DMS 273 (cell line): ENCODE data around the gene HELQ.

Source experiments
- DNase-seq: peaks from one replicate; lab custom pipeline; 2025; ENCODE audit not compliant: unreplicated experiment; lab: John Stamatoyannopoulos, UW

The HELQ gene

GRCh38 chr4:83371235-83371634 is 84.4 kb downstream of the HELQ start:
- no peak for DNase-seq

GRCh38 chr4:83370640-83370906 is 85.0 kb downstream of the HELQ start:
- DNase-seq: no peak

- DNase-seq: no peak
Observed at GRCh38 chr4:83369831-83370639, 85.6 kb downstream of the HELQ start.

DNA sequence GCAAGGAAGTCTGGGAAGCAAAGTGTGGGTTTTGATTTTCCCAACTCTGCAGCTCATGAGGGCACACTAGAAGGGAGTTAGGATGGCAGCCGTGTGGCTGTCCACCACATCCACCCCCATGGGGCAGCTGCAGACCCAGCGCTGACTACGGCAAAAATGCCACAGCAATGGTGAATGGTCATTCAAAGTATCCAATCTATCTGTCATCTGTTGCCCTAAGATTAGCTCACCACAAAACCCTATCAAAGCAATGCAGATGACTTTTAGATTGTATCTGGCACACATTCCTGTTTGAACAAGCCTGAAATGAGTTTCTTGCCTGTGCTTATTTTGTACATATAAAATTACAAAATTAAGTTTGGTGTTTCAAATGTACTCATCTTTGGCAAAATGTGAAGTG is 91.3 kb downstream of the HELQ start:
- DNase-seq: no peak

DNA sequence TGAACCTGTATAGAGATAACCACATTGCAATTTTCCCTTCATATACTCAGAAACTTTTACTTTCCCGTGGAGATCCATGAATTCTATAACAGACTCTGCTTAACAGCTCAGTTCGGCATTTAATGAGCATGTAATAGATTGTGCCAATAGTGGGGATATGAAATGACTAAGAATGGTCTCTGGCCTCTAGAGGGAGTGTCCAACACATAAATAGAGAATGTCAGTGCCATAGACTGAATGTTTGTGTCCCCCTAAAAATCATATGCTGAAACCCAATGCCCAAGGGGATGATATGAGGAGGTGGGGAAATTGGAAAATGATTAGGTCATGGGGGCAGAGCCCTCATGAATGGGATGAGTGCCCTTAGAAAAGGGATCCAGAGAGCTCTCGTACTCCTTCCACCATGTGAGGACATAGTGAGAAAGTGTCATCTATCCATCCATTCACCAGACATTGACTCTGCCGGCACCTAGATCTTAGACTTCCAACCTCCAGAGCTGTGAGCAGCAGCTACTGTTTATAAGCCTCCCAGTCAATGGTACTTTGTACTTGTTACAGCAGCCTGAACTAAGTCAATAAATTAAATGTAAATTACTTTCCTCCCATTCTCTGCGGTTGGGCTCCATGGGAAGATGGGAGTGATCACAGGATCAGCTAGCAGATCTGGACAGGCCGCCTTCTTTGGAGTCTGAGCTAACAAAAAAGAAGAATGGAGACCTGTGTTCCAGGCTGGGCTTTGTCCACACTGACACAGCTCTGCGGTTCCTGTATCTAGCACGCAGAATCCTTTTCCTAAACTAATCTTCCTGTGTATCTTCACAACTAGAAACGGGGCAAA is 92.9 kb downstream of the HELQ start:
- DNase-seq: peak; percentile 19

GRCh38 chr4:83361416-83362103 is 94.1 kb downstream of the HELQ start:
- no peak for DNase-seq

- DNase-seq: no peak
Observed at GRCh38 chr4:83360018-83360417, 95.6 kb downstream of the HELQ start.

DNA sequence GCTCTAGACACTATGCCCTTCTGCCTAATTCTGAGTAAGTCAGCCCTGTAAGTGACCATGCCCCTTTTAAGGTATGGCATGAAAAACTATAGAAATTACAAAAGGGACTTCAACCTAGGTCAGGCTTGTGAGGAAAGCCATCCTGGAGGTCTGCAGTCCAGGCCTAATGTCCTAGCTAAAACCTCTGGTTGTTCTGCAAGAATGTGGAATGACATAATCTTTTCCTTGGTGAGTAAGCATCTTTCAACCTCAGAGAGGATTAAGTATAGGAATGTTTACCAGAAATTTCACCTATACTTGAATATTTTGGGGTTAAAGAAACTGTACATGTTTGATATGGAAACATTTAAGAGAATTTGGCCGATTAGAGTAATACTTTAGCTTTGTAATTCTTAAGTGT is 97.2 kb downstream of the HELQ start:
- no peak for DNase-seq
